NCI-H69 (cell line): ENCODE measurements around the gene NAMPT.
"Not testable (repeated sequence)": the region's sequence is repeated elsewhere in the genome, so short reads cannot be mapped to it uniquely, and the experiment has no call there.

Experiments used
- DNase-seq: peaks from one replicate; lab custom pipeline; 2025; lab: John Stamatoyannopoulos, UW

NAMPT gene

DNA sequence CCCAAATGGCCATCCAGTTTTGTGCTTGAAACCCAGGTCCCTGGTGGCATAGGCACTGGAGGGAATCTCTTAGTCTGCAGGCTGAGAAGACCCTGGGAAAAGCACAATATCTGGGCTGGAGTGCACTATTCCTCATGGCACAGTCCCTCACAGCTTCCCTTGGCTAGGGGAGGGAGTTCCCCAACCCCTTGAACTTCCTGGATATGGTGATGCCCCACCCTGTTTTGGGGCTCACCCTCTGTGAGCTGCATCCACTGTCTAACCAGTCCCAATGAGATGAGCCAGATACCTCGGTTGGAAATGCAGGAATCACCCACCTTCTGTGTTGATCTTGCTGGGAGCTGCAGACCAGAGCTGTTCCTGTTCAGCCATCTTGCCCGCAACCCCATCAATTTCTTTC lies 19.8 kb upstream of the NAMPT start:
- no peak for DNase-seq

DNA sequence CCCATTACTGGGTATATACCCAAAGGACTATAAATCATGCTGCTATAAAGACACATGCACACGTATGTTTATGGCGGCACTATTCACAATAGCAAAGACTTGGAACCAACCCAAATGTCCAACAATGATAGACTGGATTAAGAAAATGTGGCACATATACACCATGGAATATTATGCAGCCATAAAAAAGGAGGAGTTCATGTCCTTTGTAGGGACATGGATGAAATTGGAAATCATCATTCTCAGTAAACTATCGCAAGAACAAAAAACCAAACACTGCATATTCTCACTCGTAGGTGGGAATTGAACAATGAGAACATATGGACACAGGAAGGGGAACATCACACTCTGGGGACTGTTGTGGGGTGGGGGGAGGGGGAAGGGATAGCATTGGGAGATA lies 13.8 kb upstream of the NAMPT start:
- DNase-seq: not testable (repeated sequence)

DNA sequence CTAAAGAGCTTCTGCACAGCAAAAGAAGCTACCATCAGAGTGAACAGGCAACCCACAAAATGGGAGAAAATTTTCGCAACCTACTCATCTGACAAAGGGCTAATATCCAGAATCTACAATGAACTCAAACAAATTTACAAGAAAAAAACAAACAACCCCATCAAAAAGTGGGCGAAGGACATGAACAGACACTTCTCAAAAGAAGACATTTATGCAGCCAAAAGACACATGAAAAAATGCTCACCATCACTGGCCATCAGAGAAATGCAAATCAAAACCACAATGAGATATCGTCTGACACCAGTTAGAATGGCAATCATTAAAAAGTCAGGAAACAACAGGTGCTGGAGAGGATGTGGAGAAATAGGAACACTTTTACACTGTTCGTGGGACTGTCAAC lies 13.4 kb upstream of the NAMPT start:
- DNase-seq: not testable (repeated sequence)

DNA sequence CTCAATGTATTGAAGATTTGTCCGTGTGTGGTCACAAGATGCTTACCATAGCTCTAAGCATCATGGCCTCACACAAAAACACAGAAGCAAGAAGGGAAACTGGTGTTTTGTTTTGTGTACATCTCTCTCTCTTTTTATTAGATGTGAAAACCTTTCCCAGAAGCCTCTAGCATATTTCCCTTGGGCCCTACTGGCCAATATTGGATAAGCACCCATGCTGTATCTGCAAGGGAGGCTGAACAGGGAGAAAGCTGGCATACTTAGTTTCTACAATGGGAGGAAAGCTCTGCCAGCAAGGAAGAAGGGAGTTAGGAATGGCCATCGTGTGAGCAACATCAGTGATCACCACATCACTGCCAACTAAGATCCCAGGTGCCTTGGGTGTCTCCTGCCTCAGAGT lies 9.6 kb upstream of the NAMPT start:
- no peak for DNase-seq

DNA sequence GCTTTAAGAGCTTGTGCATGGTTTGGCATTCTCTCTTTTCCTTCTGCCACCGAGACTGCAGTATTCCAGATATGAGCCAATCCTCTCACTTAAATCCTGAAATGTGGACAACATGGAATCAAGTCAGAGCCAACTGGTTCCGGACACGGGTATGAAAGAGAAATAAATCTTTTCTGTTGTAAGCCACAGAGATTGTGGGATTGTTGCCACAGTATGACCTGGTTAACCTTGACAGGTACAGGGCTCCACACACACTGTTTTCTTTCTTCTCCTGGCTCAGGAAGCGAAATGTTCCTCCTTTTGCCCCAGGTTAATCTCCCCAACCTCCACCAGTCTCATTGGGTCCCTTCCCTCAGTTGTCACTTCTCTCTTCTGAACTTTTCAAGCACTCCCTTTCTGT lies 6.5 kb upstream of the NAMPT start:
- no peak for DNase-seq

DNA sequence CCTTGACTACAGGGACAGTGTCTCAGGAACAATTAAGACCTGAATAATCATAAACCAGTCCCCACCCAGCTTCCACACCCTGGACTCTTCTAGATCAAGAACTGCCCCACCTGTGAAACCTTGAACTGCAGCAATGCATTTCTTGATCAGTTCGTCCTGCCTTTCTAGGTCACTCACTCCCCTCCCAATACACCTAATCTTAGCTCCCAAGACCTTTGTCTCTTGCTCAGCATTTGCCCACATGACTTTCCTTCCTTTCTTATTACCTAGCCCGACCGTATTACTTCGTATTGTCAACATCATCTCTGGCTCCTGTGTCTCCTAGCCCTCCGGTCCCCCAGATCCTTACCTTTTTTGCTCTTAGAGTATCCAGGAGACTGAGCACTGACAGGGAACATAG lies 5.5 kb upstream of the NAMPT start:
- DNase-seq: no peak

DNA sequence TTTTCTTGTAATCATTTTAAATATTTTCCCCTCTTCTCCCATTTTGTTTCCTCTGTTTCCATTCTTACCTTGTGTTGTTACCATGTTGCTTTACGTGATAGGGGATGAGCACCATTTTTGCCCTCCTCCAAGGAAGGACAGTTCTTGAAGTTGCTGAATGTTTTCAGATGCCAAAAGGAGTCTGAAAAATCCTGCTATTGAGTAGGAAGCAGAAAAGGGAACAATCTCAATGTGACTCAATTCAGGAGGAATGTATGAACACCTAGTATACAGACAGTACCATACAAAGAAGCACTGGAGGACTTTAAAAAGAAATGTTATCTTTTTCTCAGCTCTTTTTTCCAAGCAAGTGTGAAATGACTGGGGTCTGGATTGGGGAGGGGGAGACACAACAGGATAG lies 5.1 kb upstream of the NAMPT start:
- no peak for DNase-seq

DNA sequence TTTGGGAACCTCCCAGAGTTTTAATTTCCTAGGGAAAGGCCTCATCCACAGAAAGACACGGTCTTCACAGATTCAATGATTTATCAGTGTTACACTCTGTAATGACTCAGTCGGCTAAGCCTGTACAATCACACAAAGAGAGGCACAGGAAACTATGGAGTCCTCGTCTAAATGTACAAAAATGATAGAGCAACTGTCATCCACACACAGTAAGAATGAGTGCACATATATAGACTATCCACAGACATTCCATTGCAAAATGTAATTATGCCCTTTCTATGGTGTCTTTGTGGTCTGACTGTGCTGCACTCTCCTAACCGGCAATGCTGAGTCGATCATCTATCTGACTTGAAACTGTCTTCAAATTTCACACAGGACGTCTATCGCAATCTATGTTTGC lies 3.5 kb upstream of the NAMPT start:
- no peak for DNase-seq

DNA sequence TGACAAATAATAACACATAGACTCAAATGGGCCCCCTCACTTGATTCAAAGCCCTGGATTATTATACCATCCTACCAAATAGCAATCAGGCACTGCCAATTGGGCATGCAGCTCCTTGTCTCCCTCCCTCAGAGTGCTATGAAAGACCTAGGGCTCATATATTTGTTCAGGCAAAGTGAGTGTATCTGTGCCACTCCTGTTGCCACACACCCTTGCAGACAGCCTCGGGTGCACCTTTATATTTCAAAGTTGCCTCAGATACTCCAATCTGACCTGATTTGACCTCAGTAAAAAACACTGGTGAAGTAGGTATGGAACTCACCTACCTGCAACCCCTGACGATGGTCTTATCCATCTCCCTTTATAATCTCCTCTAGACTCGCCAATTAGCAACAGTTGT lies 3.0 kb upstream of the NAMPT start:
- no peak for DNase-seq

DNA sequence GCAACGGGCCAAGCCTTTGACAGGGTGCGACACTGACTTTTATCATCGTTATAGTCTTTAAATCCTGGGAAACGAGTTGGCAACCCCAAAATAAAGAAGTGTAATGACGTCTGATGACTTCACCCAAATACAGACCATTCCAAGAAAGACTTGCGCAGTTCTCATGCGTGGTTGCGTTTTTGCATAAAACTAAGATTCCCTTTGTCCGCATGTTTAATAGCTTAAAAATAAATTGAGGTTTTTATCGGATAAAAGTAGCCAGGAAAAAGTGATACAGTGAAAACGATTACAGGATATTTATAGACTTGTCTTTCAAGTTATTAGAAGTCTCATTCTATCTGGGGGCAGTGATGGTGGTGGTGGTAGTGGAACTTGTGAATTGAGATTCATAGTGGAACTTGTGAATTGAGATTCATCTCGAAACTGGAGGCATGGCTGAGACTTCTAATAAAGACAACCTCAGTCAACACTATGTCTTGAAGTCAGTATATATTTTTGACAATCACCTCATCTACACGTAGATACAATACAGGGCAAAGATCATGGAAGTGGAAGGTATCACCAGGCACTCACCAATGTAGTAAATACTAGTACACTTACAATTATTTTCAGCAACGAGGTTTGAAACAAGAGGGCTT lies 1.2 kb upstream of the NAMPT start:
- DNase-seq: no peak

DNA sequence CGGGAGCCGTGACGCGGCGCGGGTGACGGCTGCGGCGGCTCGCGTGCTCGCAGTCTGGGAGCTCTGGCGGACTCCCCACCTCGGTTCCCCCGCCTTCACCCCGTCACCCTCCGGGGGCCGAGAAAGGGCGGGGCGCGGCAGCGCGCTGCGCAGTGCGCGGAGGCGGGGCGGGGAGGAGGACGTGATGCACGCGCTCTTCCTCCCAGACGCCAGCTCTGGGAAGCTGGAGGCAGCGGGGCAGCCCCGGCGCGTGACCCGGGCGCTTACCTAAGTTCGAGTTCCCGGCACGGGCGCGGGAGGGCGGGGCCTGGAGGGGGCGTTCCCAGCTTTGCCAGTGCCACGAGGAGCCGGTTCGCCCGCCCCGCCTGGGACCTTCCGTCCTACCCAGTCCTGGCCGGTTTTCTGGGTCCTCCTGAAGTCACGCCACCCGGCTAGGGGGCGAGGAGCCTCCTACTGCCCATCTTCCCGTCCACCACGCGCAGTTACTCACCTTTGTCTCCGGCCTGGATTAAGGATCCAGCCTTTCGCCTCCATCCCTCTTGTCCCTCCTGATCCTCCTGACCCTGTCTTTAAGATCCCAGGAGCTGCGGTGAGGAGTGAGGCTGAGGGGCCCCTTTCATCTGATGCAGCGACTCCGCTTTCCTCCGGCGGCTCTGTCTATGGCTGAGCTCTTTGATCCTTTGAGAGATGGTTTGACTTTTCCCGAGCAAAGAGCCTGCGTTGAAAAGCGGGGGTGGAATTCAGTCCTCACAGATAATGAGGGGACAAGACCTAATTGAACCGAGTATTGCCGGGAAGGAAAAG lies 470 bp upstream of the NAMPT start:
- DNase-seq: peak; percentile 99

DNA sequence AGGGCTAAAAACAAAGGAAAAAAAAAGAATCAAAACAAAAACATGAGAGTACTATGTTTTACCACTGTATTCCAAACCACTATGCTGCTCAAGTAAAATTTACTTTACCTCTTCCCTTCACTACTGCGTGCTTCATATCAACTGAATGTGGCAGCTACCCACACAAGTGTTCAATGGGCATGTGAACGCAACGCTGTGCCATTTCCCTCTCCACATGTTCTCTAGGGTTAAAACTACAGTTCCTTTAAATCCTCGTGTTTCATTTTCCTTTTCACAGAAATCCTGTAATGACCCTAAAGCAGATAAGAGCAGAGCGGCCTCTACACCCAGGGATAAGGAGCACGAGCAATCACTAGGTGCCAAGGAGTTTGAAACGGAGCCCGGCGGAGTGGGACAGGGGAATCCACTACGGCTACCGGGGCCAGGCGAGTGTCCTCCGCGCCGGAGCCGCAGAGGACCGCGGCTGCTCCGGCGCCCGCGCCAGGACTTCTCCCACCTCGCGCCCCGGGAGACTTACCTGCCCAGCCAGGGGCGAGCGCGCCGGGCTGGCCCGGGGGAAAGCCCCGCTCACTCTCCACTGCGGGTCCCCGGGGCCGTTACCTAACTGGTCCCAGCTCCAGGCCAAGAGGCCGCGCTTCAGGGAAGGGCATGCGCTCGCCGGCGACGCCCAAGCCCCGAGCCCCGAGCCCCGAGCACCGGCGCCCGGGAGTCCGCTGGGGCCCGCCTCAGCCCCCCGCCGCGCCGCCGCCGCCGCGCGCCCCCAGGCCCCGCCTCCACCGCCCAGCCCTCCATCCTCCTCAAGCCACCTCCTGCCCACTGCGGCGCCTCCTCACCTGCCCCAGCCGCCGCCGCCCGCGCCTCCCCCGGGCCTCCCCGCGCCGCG lies 711 bp downstream of the NAMPT start:
- peak; percentile 87 for DNase-seq

DNA sequence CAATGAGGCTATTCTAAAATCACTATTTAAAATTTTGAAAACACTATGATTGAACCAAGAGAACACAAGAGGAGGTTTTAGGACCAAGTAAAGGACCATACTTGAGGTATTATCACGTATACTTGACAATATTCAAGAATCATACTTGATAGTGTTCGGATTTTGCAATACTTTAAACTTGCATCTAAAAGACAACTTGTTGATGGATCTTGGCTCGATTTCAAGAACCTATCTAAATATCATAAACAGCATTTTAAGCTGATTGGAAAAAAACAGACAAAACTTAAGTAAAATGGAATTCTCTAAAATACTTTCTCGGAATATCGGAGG lies 1.3 kb downstream of the NAMPT start:
- DNase-seq: peak; percentile 28

DNA sequence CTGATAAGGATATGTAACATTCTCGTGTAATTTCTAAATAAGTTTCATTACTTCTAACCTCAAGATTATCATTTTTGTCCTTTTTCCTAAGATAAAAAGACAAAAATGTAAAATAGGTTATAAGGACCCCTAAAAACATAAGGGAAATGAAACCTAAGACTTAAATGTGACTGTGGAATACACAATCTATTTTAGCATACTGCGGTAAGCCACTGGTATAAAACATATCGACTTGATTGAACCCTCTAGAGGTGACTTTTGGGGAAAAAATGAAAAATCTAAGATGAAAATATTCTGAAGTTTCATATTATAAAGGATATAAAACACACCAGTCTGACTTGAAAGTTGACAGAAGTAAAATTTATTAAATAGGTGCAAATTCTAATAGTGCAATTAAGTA lies 1.9 kb downstream of the NAMPT start:
- DNase-seq: no peak

DNA sequence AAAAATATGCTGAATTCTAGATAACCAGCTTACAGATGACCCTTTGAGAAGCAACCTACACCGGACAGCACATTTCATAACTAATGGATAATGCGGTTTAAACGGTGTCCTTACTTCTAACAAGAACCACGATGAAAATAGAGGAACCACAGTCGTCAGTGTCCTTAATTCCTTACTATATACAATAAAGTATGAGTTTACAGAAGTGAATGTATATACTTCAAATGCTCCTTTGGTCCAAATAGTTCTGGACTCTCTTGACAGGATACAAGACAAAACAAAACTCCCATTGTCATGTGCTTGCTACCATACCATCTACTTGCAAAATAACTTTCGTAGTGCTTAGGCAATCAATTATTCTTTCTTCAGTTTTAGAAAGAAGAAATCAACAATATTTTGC lies 2.4 kb downstream of the NAMPT start:
- no peak for DNase-seq

DNA sequence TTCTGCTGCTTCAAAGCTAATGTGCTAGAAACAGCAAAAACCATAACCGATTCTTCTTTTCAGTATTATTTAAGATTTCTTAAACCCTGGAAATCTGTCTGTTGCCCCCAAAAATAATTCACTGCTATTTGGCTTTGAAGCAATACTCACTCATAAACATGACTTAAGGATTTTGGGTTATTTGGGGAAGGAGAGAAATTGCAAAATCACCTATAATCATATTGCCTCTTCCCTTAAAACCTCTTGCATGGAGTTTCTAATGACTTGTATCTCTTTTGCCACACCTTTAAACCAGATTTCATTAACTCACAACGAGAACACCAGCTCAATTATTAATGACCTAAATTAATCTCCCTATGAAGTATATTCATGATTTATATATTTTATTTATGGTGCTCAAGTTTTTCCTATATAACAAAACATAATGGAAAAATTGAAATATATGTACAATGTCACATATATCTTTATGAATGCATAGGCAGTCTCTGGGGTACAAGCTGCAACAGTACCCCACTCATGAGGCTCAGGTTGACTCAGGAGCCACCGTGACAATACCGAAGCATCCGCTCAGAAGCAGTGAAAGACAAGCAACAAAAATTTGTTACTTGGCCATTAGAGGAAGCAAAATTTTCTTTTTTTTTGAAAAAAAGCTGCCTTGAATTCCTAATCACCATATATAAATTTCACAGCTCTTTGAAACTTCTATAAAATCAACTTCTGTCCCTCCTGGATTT lies 3.0 kb downstream of the NAMPT start:
- no peak for DNase-seq

DNA sequence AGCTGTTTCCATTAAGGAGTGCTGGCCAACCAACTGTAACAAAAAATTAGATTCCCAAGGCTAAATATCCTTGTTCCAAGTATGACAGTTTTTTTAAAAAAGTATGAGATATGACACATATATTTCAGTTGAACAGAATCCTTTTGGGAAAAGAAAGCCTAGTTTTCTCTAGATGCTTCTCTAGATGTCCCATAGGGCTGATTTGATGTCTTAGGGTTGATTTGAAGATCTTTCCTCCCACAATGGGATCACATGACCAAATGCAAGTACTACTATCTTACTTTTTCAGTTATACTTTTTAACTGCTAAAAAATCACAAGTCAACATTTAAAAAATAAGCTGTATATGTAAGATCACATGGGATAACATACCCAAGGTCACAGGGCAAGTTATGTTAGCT lies 3.7 kb downstream of the NAMPT start:
- no peak for DNase-seq

DNA sequence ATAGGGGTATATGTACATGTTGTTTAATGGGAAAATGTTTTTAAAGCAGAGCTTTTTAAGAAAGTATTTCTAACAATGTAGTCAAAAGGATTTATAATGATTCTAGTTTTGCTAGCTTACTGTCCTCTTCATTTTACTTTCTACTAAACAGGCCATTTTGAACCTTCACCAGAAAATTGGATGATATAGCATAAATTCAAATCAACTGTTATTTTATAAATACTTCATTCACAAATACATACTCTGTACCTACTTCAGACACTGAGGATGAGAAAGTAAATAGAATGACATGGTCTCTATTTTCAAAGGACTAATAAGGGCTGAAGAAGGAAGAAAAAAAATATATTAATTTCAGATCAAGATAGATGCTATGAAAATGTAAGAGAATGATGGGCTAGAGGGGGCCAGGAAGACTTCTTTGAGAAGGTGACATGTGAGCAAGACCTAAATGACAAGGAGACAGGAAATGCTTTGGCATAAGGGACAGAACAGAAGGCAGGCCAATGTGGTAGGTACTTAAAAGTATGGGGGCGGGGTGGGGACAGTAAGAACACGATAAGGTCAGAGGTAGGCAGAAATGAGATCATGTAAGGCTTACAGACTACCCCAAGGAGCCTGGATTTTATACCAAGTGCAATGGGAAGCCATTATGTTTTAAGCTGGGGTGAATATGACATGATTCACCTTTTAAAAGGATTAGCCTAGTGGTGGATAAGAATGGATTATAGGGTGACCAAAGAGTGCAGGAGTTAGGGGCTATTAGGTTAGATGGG lies 5.2 kb downstream of the NAMPT start:
- DNase-seq: peak; percentile 20

DNA sequence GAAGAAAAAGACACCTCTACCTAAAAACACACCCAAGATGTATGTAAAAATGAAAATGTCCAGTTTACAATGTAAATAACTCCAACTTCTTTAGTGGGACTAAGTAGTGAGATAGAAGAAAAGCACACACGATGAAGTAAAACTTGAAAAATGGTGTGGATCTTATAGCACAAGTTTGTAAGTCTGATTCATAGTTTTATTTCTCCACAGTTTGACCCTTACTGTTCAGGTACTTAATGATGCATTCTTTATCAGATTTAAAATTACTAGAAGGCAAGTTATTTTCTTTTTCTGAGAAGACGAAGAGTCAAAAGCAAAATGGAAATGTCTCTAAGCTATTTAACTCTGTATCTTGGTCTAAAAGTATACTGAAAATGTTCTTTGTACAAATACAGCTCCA lies 6.1 kb downstream of the NAMPT start:
- DNase-seq: no peak

DNA sequence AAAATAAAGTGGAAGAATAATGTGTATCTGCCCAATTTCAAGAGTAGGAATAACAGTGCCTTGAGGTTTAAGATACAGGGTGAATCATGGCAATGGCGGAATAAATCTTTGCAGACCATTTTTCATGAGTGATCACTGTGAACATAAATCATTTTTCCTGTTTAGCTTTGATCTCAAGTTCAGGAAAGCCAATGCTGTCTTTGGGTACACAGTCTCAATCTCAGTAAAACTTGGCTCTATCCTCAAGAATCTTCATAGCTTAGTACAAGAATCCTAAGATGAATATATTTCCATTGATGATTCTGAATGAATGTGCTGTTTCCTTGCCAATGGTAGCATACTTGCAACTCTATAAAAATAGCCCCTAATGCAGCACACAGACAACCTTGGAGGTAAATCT lies 6.8 kb downstream of the NAMPT start:
- DNase-seq: no peak

DNA sequence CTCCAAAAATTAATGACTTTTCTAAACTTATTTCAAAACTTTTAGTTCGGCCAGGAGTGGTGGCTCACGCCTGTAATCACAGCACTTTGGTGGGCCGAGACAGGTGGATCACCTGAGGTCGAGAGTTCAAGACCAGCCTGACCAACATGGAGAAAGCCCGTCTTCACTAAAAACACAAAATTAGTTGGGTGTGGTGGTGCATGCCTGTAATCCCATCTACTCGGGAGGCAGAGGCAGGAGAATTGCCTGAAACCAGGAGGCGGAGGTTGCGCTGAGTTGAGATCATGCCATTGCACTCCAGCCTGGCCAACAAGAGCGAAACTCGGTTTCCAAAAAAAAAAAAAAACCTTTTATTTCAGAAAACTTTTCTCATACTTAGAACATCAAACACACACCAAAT lies 8.3 kb downstream of the NAMPT start:
- no peak for DNase-seq
